22Rv1 (cell line): ENCODE results near the gene PPP6R1.

ENCODE experiments used
- CTCF ChIP-seq: fragments of 450-650 bp; IDR thresholded peaks from 2 replicates; pipeline ENCODE4 v1.5.1; 2017; ENCODE audit warnings: mild to moderate bottlenecking
- ZFX ChIP-seq: fragments of 450-650 bp; IDR thresholded peaks from 2 replicates; pipeline ENCODE4 v1.6.1; 2017; ENCODE audit warnings: antibody characterized with exemption, borderline replicate concordance

- TF ChIP-seq CTCF (no peak), ZFX (no peak)
Observed at GRCh38 chr19:55306712-55307111, 47.9 kb upstream of the PPP6R1 start.
